Epidermal melanocyte (primary cell): ENCODE results near the gene IL17RE.

Experiments used
- DNase-seq: peaks from one replicate; pipeline ENCODE4 v3.0.0; 2011; ENCODE audit warnings: low spot score; ENCODE audit not compliant: insufficient read length

Gene IL17RE

GRCh38 chr3:9903238-9903624, 583 bp downstream of the IL17RE start:
- no peak for DNase-seq

DNA sequence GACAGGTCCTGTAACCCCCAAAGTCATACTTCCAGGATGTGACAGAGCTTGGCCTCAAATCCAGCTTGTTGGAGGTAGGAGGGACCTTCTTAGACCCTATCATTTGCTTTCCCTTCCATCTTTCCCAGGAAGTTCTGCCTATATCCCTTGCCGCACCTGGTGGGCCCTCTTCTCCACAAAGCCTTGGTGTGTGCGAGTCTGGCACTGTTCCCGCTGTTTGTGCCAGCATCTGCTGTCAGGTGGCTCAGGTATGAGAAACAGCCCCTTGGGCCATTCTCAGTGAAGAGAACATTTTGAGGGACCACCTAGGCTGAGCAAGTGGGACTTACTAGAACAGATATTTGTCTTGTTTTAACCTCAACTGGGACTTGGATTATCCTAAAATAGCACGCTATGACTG, 1.3 kb downstream of the IL17RE start:
- no peak for DNase-seq

DNA sequence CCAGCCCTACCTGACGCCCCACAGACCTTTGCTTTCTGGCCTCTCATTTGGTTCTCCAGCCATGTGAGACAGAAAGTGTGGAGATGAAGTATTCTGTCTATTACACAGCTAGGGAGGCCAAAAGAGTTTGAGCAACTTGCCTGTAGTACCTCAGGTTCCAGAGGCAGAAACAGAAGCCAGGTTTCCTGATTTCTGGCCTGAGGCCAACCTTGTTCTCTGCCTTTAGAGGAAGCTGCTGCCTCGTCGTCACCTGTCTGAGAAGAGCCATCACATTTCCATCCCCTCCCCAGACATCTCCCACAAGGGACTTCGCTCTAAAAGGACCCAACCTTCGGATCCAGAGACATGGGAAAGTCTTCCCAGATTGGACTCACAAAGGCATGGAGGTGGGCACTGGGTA, 3.8 kb downstream of the IL17RE start:
- no peak for DNase-seq

DNA sequence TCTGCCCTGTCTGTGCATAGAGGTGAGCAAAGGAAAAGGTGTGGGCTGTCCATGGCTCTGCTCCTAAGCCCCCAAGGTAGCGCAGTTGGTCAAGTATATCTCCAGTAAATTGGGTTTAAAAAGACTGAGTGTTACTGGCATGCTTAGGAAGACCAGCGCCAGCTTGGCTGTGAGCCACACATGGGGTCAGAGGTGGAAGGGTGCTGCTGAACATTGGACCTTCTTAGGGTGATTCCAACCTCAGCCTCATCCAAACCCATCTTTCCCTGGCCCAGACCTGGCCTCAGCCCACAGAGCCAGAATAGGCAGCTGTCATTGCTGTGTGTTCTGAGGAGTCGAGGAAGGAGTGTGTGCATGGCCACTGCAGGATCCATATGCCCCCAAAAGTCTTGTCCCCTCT, 5.6 kb downstream of the IL17RE start:
- no peak for DNase-seq

DNA sequence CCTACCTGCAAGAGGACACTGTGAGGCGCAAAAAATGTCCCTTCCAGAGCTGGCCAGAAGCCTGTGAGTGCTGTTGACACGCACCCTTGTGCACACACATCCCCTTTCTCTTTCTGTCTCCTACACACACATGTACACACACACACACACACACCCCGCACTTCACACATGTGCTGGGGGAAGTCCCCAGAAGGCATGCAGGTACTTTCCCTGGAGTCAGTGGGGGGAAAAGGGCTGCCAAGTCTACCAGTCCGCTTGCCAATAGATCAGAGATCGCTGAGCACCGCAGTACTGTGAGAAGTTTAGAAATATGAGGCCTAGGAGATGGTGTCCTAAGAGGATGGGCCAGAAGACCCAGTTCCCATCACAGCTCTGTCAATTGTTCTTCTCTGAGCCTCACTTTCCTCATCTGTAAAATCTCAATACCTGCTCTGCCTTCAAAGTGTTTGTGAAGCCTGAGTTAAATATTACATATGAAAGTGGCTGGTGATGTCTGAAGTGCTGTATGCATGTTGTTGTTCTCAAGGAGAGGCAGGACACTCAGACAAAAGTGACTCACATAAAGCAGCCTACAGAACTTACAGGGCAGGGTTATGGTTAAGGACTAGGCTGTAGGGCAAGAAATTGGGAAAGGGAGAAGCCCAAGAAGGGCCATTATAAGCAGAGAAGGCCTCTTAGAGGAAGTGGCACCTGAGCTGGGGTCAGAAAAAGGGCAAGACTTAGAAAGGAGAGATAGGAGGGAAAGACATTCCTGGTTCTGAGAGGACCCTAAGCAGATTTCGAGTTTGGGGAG, 6.8 kb downstream of the IL17RE start:
- DNase-seq = no peak

GRCh38 chr3:9911863-9912262, 9.2 kb downstream of the IL17RE start:
- DNase-seq = no peak

GRCh38 chr3:9912294-9912935, 9.8 kb downstream of the IL17RE start:
- no peak for DNase-seq

DNA sequence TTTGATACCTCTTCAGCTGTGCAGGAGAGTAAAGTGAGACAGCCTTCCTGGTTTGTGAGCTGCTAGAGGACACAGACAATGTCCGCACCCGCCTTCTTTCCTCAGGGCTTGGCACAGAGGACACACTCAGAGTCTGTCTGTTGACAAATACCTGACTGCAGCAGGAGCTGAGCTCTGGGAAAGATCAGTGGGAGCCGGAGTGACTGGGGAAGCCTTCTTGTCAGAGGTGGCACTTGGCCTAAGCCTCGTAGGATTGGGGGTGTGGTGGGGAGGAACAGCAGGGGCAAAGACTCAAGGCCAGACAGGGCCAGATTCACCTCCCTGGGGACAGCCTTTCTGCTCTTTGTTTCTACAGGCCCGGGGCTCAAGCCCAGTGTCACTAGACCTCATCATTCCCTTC, 11.0 kb downstream of the IL17RE start:
- DNase-seq = no peak

- DNase-seq = no peak
These were observed 11.4 kb downstream of the IL17RE start for GRCh38 chr3:9914011-9914410.

DNA sequence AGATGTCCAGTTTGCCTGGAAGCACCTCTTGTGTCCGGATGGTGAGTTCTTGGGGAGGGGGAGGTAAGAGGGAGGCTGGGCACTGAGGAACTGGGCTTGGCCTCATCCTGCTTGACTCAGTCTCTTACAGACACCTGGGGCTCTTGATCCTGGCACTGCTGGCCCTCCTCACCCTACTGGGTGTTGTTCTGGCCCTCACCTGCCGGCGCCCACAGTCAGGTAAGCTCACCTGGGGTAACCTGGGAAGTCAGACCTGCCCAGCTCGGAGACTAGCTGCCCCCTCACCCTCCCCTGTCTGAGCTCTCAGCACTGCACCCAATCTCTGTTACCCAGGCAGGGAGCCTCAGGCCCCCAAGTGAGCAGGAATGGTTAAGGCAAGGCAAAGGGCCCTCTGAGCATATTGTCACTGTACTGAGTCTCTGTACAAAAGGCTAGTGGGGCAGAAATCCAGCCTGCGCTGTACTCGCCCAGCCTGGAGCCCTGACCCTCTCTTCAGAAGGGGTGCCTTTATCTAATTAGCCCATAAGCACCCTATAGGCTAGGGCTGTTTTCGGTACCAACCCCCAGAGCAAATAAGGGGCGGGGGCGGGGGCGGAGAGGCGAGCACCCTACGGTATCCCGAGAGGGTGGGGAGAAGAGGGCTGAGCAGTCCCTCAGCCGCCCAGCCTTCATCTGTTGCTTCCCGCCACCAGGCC, 12.1 kb downstream of the IL17RE start:
- no peak for DNase-seq

DNA sequence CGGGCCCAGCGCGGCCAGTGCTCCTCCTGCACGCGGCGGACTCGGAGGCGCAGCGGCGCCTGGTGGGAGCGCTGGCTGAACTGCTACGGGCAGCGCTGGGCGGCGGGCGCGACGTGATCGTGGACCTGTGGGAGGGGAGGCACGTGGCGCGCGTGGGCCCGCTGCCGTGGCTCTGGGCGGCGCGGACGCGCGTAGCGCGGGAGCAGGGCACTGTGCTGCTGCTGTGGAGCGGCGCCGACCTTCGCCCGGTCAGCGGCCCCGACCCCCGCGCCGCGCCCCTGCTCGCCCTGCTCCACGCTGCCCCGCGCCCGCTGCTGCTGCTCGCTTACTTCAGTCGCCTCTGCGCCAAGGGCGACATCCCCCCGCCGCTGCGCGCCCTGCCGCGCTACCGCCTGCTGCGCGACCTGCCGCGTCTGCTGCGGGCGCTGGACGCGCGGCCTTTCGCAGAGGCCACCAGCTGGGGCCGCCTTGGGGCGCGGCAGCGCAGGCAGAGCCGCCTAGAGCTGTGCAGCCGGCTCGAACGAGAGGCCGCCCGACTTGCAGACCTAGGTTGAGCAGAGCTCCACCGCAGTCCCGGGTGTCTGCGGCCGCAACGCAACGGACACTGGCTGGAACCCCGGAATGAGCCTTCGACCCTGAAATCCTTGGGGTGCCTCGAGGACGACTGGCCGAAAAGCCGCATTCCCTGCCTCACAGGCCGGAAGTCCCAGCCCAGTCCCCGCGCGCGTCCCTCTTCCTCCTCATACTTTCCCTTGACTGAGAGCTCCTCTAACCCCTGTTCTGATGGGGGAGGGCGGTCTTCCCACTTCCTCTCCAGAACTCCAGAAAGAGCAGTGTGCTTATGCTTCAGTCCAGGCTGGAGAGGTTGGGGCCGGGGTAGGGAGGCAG, 12.8 kb downstream of the IL17RE start:
- no peak for DNase-seq

- no peak for DNase-seq
These were observed 13.7 kb downstream of the IL17RE start for GRCh38 chr3:9916346-9916733.

DNA sequence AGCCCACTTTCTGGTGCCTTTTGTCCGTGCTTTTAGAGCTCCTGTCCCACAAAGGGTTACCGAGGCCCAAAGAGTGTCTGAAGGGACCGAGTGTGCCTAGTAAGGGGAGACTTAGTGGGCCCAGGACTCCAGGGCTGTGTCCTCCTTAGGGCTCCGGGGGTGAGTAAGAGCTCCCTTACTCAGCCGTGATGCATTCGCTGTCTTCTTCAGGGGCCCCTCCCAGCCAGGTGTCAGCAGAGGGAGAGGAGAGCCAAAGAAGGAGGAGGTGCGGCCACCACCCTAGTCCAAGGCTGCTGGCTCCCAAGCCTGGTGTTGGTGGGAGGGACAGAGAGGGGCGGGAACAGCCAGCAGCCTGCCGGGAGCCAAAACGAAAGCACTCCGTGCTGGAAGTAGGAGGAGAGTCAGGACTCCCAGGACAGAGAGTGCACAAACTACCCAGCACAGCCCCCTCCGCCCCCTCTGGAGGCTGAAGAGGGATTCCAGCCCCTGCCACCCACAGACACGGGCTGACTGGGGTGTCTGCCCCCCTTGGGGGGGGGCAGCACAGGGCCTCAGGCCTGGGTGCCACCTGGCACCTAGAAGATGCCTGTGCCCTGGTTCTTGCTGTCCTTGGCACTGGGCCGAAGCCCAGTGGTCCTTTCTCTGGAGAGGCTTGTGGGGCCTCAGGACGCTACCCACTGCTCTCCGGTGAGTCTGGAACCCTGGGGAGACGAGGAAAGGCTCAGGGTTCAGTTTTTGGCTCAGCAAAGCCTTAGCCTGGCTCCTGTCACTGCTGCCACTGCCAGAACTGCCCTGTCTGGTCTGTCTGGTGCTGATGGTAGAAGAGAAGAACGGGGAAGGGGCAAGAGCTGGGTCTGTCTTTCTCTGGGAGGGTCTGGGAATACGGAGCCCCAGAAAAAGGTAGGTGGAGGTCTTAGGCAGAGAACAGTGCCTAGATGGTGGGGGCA, 14.4 kb downstream of the IL17RE start, which contains the start of gene IL17RC:
Gene IL17RC, plus strand, starts transcription at position 365 of the 947 bp plus-strand sequence. Its CDS starts 218 bp downstream, at position 583.
- DNase-seq = peak; percentile 88

- no peak for DNase-seq
These were observed 15.2 kb downstream of the IL17RE start for GRCh38 chr3:9917820-9918219.

DNA sequence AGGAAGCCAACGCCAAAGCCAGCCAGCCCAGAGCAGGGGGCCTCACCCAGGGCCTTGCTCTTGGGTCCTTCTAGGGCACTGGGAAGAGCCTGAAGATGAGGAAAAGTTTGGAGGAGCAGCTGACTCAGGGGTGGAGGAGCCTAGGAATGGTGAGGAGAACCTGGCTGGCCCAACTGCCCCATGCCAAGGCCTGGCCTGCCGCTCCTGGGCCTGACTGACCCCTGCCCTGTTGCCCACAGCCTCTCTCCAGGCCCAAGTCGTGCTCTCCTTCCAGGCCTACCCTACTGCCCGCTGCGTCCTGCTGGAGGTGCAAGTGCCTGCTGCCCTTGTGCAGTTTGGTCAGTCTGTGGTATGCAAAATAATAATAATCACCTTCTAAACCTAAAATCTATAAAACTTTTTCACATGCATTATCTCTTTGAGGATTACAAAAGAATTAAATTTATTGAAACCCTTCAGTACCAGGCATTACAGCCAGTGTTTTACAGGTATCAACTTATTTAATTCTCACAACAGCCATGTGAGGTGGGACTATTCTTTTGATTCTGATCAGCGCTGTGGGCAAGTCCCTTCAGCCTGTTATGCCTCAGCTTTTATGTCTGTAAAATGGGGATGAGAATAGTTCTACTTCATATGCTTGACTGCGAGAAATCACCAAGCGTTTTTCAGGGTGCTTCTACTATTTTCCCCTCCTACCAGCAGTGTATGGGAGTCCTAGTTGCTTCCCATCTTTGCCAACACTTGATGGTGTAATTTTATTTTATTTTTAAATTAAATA, 15.8 kb downstream of the IL17RE start:
- DNase-seq = no peak

DNA sequence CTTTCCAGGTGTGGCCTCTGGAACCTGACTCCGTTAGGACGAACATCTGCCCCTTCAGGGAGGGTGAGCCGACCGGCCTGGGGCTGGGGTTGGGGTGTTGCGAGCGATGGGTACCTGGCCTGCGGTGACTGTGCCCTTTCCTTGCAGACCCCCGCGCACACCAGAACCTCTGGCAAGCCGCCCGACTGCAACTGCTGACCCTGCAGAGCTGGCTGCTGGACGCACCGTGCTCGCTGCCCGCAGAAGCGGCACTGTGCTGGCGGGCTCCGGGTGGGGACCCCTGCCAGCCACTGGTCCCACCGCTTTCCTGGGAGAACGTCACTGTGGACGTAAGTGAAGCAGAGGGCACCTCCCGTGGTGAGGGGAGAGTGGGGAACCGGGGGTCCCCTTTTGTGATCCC, 25.5 kb downstream of the IL17RE start:
- DNase-seq = no peak

- no peak for DNase-seq
These were observed 28.3 kb downstream of the IL17RE start for GRCh38 chr3:9930804-9931418.

GRCh38 chr3:9932535-9932842, 29.8 kb downstream of the IL17RE start:
- no peak for DNase-seq

DNA sequence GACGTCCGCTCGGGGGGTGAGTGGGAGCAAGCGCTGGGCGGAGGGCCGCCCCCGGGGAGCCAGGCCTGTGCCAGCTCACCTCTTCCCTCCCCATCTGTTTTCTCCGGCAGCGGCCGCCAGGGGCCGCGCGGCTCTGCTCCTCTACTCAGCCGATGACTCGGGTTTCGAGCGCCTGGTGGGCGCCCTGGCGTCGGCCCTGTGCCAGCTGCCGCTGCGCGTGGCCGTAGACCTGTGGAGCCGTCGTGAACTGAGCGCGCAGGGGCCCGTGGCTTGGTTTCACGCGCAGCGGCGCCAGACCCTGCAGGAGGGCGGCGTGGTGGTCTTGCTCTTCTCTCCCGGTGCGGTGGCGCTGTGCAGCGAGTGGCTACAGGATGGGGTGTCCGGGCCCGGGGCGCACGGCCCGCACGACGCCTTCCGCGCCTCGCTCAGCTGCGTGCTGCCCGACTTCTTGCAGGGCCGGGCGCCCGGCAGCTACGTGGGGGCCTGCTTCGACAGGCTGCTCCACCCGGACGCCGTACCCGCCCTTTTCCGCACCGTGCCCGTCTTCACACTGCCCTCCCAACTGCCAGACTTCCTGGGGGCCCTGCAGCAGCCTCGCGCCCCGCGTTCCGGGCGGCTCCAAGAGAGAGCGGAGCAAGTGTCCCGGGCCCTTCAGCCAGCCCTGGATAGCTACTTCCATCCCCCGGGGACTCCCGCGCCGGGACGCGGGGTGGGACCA, 30.4 kb downstream of the IL17RE start:
- DNase-seq = peak; percentile 53
